Measurements from ENCODE around the gene ITPRIPL1.

The ITPRIPL1 gene

GRCh38 chr2:96345868-96346462, 20.8 kb downstream of the ITPRIPL1 start:
- TF ChIP-seq CTCF (IDR thresholded peaks at IDR 0.05; ENCODE audit: insufficient read depth, low read length, poor library complexity, severe bottlenecking) = no peak
- peaks cover 18% of the 10 kb centered on the region for H3K36me3 ChIP-seq (ENCODE audit: control insufficient read depth, insufficient read depth, low read length)
- no peak for DNase-seq (ENCODE audit: extremely low read depth, insufficient read length)
- no peak overlapping the region for H3K4me3 ChIP-seq (replicated peaks; ENCODE audit: low read depth, low read length)
- H3K27me3 ChIP-seq (replicated peaks; ENCODE audit: control insufficient read depth, insufficient read depth, low read length) = no peaks in the 10 kb centered on the region

- peaks cover 21% of the 10 kb centered on the region for H3K36me3 ChIP-seq (ENCODE audit: control insufficient read depth, insufficient read depth, low read length)
- no peak for TF ChIP-seq CTCF (IDR thresholded peaks at IDR 0.05; ENCODE audit: insufficient read depth, low read length, poor library complexity, severe bottlenecking)
Observed at GRCh38 chr2:96347395-96347794, 22.3 kb downstream of the ITPRIPL1 start.

GRCh38 chr2:96353032-96353561, 28.0 kb downstream of the ITPRIPL1 start:
- no peak for TF ChIP-seq CTCF (IDR thresholded peaks at IDR 0.05; ENCODE audit: insufficient read depth, low read length, poor library complexity, severe bottlenecking)
- H3K36me3 ChIP-seq (ENCODE audit: control insufficient read depth, insufficient read depth, low read length) = peaks cover 21% of the 10 kb centered on the region
- no peaks in the 10 kb centered on the region for H3K27me3 ChIP-seq (replicated peaks; ENCODE audit: control insufficient read depth, insufficient read depth, low read length)
- no peak overlapping the region for H3K4me3 ChIP-seq (replicated peaks; ENCODE audit: low read depth, low read length)
- DNase-seq (ENCODE audit: extremely low read depth, insufficient read length) = no peak

More at GRCh38 chr2:96347395-96347794, 22.3 kb downstream of the ITPRIPL1 start:
- H3K27me3 ChIP-seq (replicated peaks; ENCODE audit: control insufficient read depth, insufficient read depth, low read length) = no peaks in the 10 kb centered on the region
- DNase-seq (ENCODE audit: extremely low read depth, insufficient read length) = no peak
- H3K4me3 ChIP-seq (replicated peaks; ENCODE audit: low read depth, low read length) = no peak overlapping the region

GRCh38 chr2:96353606-96354101, 28.5 kb downstream of the ITPRIPL1 start:
- H3K27me3 ChIP-seq (replicated peaks; ENCODE audit: control insufficient read depth, insufficient read depth, low read length) = no peaks in the 10 kb centered on the region
- no peak overlapping the region for H3K4me3 ChIP-seq (replicated peaks; ENCODE audit: low read depth, low read length)
- peaks cover 21% of the 10 kb centered on the region for H3K36me3 ChIP-seq (ENCODE audit: control insufficient read depth, insufficient read depth, low read length)
- DNase-seq (ENCODE audit: extremely low read depth, insufficient read length) = no peak
- no peak for TF ChIP-seq CTCF (IDR thresholded peaks at IDR 0.05; ENCODE audit: insufficient read depth, low read length, poor library complexity, severe bottlenecking)

- no peak for TF ChIP-seq CTCF (IDR thresholded peaks at IDR 0.05; ENCODE audit: insufficient read depth, low read length, poor library complexity, severe bottlenecking)
- DNase-seq (ENCODE audit: extremely low read depth, insufficient read length) = no peak
- H3K36me3 ChIP-seq (ENCODE audit: control insufficient read depth, insufficient read depth, low read length) = peaks cover 28% of the 10 kb centered on the region
Observed at GRCh38 chr2:96354492-96354891, 29.4 kb downstream of the ITPRIPL1 start.

More at GRCh38 chr2:96354492-96354891, 29.4 kb downstream of the ITPRIPL1 start:
- H3K27me3 ChIP-seq (replicated peaks; ENCODE audit: control insufficient read depth, insufficient read depth, low read length) = no peaks in the 10 kb centered on the region
- no peak overlapping the region for H3K4me3 ChIP-seq (replicated peaks; ENCODE audit: low read depth, low read length)

All from GM06990 (cell line).